ENCODE data around the gene PAGE3. TPM values are rescaled to one million over a fixed set of nuclear protein-coding genes. Genes with fewer than 3 reads are reported as not detected.

PAGE3 gene
- not detected in 2 replicates for total RNA-seq

DNA sequence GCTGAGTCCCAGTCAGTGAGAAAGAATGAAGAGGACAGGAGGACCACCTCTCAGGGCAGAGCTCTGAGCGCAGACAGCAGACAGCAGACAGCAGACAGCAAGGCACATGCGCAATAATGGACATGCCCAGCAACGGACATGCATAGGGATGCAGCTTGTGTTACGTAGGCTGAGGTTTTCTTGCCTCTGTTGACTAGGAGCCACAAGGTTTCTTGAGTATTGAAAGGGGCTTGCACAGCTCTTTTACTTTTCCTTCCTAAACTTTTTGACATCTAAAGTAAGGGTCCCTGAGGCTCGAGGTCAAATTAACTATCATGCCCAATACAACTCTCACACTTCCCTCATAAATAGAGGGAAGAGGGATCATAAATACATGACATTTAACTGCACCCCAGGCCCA lies at the start of gene PAGE3:
PAGE3 (minus strand) TSS at position 101 of the 400 bp plus-strand sequence. CDS start 1,013 bp downstream, outside the sequence.
- intact Hi-C loops (cut with micrococcal nuclease): no loop called here

GRCh38 chrX:55312655-55313054 lies 47.9 kb upstream of the PAGE3 start:
- intact Hi-C loops (cut with micrococcal nuclease): no loop called here

DNA sequence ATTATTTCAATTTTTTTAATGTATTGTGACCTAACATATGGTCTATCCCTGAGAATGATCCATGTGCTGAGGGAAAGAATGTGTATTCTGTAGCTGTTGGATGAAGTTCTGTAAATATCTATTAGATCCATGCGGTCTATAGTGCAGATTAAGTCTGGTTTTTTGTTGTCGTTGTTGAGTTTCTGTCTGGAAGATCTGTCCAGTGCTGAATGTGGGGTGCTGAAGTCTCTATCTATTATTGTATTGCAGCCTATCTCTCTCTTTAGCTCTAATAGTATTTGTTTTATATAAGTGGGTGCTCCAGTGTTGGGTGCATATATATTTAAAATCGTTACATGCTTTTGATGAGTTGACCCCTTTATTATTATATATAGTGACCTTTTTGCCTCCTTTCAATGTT lies 26.2 kb upstream of the PAGE3 start:
- intact Hi-C loops (cut with micrococcal nuclease): no loop called here

DNA sequence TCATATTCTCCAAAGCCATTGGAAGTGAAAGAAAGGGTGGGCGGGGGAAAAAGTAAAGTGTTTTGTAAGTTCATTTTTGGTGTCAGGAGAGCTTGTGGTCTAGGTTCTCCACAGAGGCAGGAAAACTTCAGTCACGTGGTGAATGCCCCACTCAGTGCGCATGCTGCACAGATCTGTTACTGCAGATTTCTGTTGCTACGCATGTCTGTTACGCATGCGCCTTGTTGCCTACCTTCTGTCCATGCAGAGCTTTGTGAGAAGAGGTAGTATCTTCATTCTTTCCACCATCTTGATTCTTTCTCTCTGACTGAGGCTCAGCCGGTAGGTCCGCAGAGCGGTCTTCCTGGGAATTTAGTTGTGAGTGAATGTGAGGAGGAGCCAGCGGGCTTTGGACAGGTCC lies 15.1 kb upstream of the PAGE3 start:
- intact Hi-C loops (cut with micrococcal nuclease): no loop called here

GRCh38 chrX:55260806-55261205 lies 3.9 kb downstream of the PAGE3 start:
- intact Hi-C loops (cut with micrococcal nuclease): no loop called here

DNA sequence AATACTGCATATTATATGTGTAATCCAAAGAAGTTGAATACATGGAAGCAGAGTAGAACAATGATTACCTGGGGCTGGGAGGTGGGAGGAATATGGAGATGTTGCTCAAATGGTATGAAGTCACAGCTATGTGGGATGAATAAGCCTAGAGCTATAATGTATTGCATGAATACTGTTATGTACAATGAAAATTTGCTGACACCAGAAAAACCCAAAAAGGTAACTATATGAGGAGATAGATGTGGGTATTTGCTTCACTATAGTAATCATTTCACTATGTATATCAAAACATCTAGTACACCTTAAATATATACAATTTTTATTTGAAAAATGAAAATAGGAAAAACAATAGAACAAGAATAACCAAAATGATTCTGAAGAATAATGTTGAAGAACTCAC lies 11.2 kb downstream of the PAGE3 start:
- intact Hi-C loops (cut with micrococcal nuclease): no loop called here

DNA sequence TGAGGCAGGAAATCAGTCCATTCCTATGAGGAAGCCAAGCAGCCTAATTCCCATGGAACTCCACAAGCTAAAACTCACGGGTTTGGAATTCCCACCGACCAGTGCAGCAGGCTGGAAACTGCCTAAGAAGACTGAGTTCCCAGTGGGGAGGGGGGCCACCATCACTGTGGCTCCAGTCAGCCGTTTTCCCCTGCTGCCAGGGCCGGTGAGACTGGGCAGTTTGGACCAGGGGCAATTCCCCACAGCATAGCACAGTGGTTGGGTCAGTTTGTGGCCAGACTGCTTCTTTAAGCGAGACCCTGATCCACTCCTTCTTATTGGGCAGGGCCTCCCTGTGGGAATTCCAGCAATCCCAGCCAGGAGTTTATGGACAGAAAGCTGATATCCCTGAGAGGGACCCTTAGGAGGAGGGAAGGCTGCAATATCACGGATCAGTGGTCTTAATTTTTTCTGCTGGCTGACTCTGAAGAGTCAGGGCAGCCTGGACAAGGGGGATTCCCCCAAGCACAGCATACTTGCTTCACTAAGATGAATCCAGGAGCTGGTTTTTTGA lies 23.9 kb downstream of the PAGE3 start:
- intact Hi-C loops (cut with micrococcal nuclease): no loop called here

DNA sequence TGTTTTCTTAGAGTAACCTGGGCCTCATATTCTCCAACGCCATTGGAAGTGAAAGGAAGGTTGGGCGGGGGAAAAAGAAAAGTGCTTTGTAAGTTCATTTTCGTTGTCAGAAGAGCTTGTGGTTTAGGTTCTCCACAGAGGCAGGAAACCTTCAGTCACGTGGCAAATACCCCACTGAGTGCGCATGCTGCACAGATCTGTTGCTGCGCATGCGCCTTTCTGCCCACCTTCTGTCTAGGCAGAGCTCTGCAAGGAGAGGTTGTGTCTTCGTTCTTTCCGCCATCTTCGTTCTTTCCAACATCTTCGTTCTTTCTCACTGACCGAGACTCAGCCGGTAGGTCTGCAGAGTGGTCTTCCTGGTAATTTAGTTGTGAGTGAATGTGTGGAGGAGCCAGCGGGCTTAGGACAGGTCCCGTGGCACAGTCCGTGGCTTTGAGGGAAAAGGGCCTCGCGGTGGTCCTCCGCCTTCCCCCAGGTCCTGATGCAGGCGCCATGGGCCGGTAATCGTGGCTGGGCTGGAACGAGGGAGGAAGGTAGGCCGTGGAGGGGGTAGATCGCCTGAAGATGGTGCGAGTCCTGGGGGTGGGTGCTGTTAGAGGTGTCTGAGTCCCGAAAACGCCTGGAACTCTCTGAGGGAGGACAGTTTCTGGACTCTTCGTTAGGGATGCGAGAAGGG lies 44.5 kb downstream of the PAGE3 start, which contains the start of gene PAGE5:
PAGE5 (plus strand) TSS at position 228 of the 676 bp plus-strand sequence. CDS start 1,037 bp downstream, outside the sequence.
- intact Hi-C loops (cut with micrococcal nuclease): no loop called here

GRCh38 chrX:55213381-55213780 lies 51.3 kb downstream of the PAGE3 start:
- intact Hi-C loops (cut with micrococcal nuclease): no loop called here

DNA sequence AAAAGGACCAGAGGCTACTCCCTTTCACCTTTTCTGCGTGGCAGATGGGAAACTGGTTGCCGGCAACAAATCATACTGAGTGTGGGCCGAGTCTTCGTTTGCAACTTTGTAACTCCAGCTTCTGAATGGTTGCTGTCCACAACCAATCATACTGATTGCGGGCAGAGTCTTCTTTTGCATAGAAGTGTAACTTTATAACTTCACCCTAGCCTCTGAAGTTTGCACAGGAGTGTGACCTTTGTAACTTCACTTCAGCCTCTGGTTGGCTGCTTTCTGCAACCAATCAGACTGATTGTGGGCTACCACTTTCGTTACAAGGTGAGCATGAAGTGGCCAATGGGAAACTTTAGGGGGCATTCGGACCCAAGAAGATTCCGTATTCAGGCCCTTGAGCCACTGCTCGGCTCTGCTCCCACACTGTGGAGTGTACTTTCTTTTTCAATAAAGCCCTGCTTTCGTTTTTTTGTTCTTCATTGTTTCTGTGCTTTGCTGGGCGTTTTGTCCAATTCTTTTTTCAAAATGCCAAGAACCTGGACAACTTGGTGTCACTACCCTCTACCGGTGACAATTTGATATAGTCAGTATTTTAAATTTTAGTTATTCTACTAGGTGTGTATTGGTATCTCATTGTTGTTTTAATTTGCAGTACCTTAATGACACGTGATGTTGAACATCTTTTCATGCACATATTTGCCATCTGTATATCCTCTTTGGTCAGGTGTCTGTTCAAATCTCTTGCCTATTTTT lies 53.6 kb downstream of the PAGE3 start:
- intact Hi-C loops (cut with micrococcal nuclease): no loop called here

Other genes starting within 250 kb of the PAGE3 start
- gene ALAS2, start 233.9 kb downstream of the PAGE3 start, total RNA-seq: not detected in 2 replicates
- 0.36 TPM in 1 of 2 replicates, not detected in the other for gene PAGE2B, start 189.9 kb downstream of the PAGE3 start, total RNA-seq
- gene PAGE2, start 175.9 kb downstream of the PAGE3 start, total RNA-seq: not detected in 2 replicates
- gene PAGE5, start 44.6 kb downstream of the PAGE3 start, total RNA-seq: 0.43 TPM in 1 of 2 replicates, not detected in the other
- 14.0 and 14.5 TPM in 2 replicates for gene MAGEH1, start 187.2 kb upstream of the PAGE3 start, total RNA-seq
- gene USP51, start 224.9 kb upstream of the PAGE3 start, total RNA-seq: 1.5 and 2.0 TPM in 2 replicates

Measured in T-helper 2 cell treated with Interferon-gamma antibody and Interleukin-4, amounts not matched to agents 100 ng/mL and 5 ng/mL, for 36 hours (primary cell).